ENCODE measurements around the gene CHRM4. TPM values are rescaled to one million over a fixed set of nuclear protein-coding genes. Genes with fewer than 3 reads are reported as not detected.

CHRM4 gene
- total RNA-seq, 1 donor from 2014 or later: 0.35 TPM

DNA sequence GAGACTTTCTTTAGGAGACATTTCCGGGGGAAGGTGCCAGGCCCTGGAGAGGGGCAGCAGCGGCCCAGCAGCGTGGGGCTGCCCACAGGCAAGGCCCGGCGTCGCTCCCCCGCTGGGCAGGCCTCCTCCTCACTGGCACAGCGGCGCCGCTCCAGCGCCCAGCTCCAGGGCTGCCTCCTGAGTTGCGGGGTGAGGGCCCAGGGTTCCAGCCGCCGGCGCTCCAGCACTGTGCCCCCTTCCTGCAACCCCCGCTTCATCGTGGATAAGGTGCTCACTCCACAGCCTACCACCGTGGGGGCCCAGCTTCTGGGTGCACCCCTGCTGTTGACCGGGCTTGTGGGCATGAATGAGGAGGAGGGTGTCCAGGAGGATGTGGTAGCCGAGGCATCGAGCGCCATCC is 25.3 kb downstream of the CHRM4 start:
- no peaks in the 10 kb centered on the region for H3K9me3 Mint-ChIP-seq
- ChIA-PET CTCF (no interaction called here), POLR2A (no interaction called here)
- peaks cover 20% of the 10 kb centered on the region for H3K36me3 Mint-ChIP-seq (ENCODE audit: low read depth)
- no peak for ATAC-seq (ENCODE audit: low read depth)
- H3K27me3 Mint-ChIP-seq: no peaks in the 10 kb centered on the region
- no peak overlapping the region for H3K4me3 Mint-ChIP-seq
- TF ChIP-seq, protein P1, sequence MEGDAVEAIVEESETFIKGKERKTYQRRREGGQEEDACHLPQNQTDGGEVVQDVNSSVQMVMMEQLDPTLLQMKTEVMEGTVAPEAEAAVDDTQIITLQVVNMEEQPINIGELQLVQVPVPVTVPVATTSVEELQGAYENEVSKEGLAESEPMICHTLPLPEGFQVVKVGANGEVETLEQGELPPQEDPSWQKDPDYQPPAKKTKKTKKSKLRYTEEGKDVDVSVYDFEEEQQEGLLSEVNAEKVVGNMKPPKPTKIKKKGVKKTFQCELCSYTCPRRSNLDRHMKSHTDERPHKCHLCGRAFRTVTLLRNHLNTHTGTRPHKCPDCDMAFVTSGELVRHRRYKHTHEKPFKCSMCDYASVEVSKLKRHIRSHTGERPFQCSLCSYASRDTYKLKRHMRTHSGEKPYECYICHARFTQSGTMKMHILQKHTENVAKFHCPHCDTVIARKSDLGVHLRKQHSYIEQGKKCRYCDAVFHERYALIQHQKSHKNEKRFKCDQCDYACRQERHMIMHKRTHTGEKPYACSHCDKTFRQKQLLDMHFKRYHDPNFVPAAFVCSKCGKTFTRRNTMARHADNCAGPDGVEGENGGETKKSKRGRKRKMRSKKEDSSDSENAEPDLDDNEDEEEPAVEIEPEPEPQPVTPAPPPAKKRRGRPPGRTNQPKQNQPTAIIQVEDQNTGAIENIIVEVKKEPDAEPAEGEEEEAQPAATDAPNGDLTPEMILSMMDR (IDR thresholded peaks at IDR 0.05): no peak
- H3K27ac Mint-ChIP-seq: no peak overlapping the region
- no peak for DNase-seq
- H3K4me1 Mint-ChIP-seq: peaks cover 21% of the 10 kb centered on the region
- intact Hi-C loops (cut with micrococcal nuclease): no loop called here

DNA sequence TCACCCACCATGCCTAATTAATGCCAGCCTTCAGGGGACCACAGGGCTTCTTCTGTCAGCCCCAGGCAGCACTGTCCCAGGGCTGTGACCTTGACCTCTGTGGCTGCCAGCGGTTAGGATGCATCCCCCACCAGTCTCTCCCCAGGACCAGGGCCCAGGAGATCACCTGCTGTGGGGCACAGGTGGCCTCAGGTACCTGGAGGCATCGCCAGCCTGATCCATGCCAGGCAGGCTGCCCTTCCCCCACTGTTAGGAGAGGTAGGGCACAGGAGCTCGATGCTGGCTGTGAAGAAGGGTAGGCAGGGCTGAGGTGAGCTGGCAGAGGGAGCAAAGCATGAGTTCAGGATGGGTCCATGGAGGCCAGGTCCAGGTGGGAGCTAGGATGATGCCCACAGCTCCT is 26.8 kb downstream of the CHRM4 start:
- Mint-ChIP-seq H3K4me1 (peaks cover 29% of the 10 kb centered on the region), H3K9me3 (no peaks in the 10 kb centered on the region), H3K27ac (no peak overlapping the region), H3K4me3 (no peak overlapping the region), H3K27me3 (no peaks in the 10 kb centered on the region), H3K36me3 (ENCODE audit: low read depth) (peaks cover 13% of the 10 kb centered on the region)
- DNase-seq (no peak), ATAC-seq (ENCODE audit: low read depth) (no peak)
- POLR2A ChIA-PET: no interaction called here
- CTCF ChIA-PET: interaction anchor here (2.5 kb wide), 1 partner anchor 13 kb away, joined by 9 read pairs; no protein-coding TSS in a partner anchor
- TF ChIP-seq, protein P1 (IDR thresholded peaks at IDR 0.05): no peak
- intact Hi-C loops (cut with micrococcal nuclease): no loop called here

DNA sequence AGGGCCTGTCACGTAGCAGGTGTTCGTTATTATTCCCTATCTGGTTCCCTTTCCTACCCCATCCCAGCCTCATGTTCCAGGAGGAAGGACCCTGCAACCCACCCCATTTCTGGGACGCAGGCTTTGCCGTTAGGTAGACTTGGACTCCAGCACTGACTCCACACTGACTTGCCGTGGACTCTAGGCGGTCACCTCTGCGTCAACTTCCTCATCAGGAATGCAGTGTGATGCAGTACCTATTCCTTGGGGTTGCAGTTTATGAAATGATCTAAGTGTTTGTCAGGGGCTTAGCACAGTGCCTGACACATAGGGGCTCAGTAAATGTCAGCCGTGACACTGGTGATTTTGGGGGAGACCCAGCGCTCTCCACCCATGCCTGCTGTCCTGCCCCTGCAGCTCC is 27.5 kb downstream of the CHRM4 start:
- POLR2A ChIA-PET: no interaction called here
- Mint-ChIP-seq H3K36me3 (ENCODE audit: low read depth) (peaks cover 6% of the 10 kb centered on the region), H3K4me1 (peaks cover 29% of the 10 kb centered on the region), H3K27ac (no peak overlapping the region), H3K4me3 (no peak overlapping the region), H3K27me3 (no peaks in the 10 kb centered on the region), H3K9me3 (no peaks in the 10 kb centered on the region)
- CTCF ChIA-PET: interaction anchor here (2.5 kb wide), 1 partner anchor 12 kb away, joined by 9 read pairs; no protein-coding TSS in a partner anchor
- DNase-seq (no peak), ATAC-seq (ENCODE audit: low read depth) (no peak)
- TF ChIP-seq, protein P1 (IDR thresholded peaks at IDR 0.05): no peak
- intact Hi-C loops (cut with micrococcal nuclease): no loop called here

DNA sequence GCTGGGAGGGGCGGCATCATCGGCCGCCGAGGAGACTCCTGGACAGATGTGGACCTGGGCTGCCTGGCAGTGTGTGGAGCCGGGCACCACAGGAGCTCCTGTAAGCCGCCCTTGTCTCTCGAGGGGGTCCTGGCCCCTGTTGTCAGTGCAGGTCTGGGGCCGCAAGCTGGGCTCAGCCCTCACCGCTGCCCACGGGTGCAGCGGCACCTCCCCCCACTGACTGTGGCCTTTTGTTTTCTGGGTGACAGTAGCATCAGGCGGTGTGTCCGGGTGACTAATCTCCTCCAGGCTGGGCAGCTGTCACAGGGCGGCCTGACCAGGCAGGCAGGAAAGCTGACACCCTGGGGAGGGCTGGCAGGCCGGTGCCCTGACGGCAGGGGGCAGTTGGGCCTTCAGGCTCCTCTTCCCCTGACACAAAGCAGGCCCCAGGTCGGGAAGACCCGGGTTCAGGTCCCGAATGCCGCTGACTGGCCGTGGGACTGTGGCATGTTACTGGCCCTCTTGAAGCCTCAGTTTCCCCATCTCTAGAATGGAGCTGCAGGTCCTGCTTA is 28.0 kb downstream of the CHRM4 start:
- no peak overlapping the region for H3K27ac Mint-ChIP-seq
- no peak overlapping the region for H3K4me3 Mint-ChIP-seq
- H3K36me3 Mint-ChIP-seq (ENCODE audit: low read depth): peaks cover 6% of the 10 kb centered on the region
- H3K4me1 Mint-ChIP-seq: peaks cover 29% of the 10 kb centered on the region
- ChIA-PET CTCF (interaction anchor here (2.5 kb wide), 1 partner anchor 12 kb away, joined by 9 read pairs; no protein-coding TSS in a partner anchor), POLR2A (no interaction called here)
- no peak for DNase-seq
- intact Hi-C loops (cut with micrococcal nuclease): no loop called here
- TF ChIP-seq, protein P1 (IDR thresholded peaks at IDR 0.05): no peak
- no peak for ATAC-seq (ENCODE audit: low read depth)
- H3K27me3 Mint-ChIP-seq: no peaks in the 10 kb centered on the region
- H3K9me3 Mint-ChIP-seq: no peaks in the 10 kb centered on the region

DNA sequence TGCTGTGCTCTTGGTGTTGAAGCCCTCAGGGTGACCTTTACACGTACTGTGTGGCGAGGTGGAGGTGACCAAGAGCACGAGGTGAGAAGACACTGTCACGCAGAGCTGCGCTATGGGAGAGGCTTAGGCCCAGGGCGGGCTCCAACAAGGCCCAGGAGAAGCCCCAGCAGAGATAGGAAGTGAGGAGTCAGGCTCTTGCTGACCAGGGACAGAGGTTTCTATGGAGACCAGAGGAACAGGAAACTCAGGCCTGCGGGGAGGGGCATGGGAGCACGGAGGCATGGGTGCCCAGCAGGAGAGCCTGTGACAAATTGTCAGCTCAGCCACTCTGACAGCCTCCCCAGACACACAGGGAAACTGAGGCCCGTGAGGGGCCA is 28.6 kb downstream of the CHRM4 start:
- Mint-ChIP-seq H3K4me3 (no peak overlapping the region), H3K9me3 (no peaks in the 10 kb centered on the region), H3K36me3 (ENCODE audit: low read depth) (peaks cover 2% of the 10 kb centered on the region), H3K27me3 (no peaks in the 10 kb centered on the region), H3K27ac (no peak overlapping the region), H3K4me1 (peaks cover 29% of the 10 kb centered on the region)
- ChIA-PET CTCF (no interaction called here), POLR2A (no interaction called here)
- no peak for DNase-seq
- TF ChIP-seq, protein P1 (IDR thresholded peaks at IDR 0.05): no peak
- intact Hi-C loops (cut with micrococcal nuclease): no loop called here
- ATAC-seq (ENCODE audit: low read depth): no peak

All from activated B cell treated with CpG ODN at 0.5 μM for 24 hours (primary cell).